ENCODE data around the gene ENOX1.

ENOX1 gene

DNA sequence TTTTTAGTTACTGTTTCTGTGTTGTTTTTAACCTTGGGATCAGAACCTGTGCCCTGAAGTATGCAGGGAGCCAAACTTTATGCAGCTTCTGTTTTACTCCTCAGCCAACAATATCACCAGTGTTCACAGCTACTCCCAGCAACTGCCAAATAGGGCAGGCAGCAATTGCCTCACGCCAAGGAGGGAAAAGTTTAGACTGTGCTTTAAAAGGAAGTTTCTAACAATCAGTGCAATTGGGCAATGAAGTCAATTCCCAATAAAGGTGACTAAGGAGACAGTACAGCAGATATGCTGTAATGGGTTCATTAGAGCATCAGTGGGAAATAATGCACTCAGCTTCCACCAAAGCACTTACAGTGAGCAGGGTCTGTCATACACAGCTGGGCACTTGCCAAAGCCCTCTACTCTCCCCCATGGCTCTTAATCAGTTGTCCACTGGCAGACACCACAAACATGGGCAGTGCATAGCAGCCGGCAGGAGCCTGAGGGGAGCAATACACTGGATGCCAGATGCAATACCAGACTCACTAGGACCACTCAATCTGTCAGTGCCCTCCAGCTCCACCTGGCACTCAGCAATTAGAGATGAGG, 19.3 kb downstream of the ENOX1 start:
- no peak overlapping the region for H3K4me3 ChIP-seq (ENCODE audit: control insufficient read depth, low read depth, low read length)
- TF ChIP-seq CTCF (conservative IDR thresholded peaks at IDR 0.05; ENCODE audit: control insufficient read depth, insufficient read depth, low read depth, low read length), result no peak
- peak; percentile 63 for DNase-seq (ENCODE audit: low read depth)

DNA sequence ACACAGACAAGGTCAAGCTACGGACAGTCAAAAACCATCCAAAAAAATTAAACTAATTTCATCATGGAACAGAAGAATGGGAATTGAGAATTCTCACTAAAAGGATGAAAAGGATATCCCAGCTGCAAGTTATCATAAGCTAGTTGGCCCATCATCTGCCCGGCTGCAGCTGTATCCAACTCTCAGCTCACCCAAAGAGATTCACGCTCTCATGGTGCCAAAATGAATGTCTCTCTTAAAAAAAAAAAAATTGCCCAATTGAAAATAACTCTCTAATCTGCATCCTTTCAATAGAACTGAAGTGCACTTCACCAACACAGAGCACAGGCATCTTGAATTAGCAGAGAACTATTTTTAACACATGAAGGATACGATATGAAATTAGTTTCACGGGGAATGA, 20.0 kb downstream of the ENOX1 start:
- H3K4me3 ChIP-seq (ENCODE audit: control insufficient read depth, low read depth, low read length), result no peak overlapping the region
- no peak for DNase-seq (ENCODE audit: low read depth)
- TF ChIP-seq CTCF (conservative IDR thresholded peaks at IDR 0.05; ENCODE audit: control insufficient read depth, insufficient read depth, low read depth, low read length), result no peak

GRCh38 chr13:43764349-43764748, 22.4 kb downstream of the ENOX1 start:
- H3K4me3 ChIP-seq (ENCODE audit: control insufficient read depth, low read depth, low read length), result no peak overlapping the region
- TF ChIP-seq CTCF (conservative IDR thresholded peaks at IDR 0.05; ENCODE audit: control insufficient read depth, insufficient read depth, low read depth, low read length), result no peak
- DNase-seq (ENCODE audit: low read depth), result no peak

- no peak for DNase-seq (ENCODE audit: low read depth)
- H3K4me3 ChIP-seq (ENCODE audit: control insufficient read depth, low read depth, low read length), result no peak overlapping the region
- no peak for TF ChIP-seq CTCF (conservative IDR thresholded peaks at IDR 0.05; ENCODE audit: control insufficient read depth, insufficient read depth, low read depth, low read length)
These were observed 23.5 kb downstream of the ENOX1 start for GRCh38 chr13:43763143-43763759.

GRCh38 chr13:43761616-43762315, 25.0 kb downstream of the ENOX1 start:
- no peak for TF ChIP-seq CTCF (conservative IDR thresholded peaks at IDR 0.05; ENCODE audit: control insufficient read depth, insufficient read depth, low read depth, low read length)
- DNase-seq (ENCODE audit: low read depth), result no peak
- H3K4me3 ChIP-seq (ENCODE audit: control insufficient read depth, low read depth, low read length), result no peak overlapping the region

DNA sequence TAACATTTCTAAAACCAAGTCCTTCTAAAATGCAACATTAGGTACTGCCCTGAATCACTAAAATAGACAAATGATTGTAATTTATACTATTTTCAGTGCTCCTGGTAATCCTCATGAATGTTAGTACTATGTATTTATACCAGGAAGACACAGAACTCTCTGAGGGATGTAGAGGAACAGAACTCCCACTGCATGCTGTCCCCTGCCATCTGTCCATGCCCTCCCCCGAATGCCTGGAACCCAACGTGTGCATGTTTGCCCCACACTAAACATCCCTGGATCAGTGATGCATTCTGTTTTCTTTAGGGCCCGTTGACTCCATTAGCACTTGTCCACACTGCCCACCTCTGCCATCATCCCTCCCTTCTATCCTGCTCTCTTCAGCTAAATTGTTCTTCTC, 26.5 kb downstream of the ENOX1 start:
- no peak for TF ChIP-seq CTCF (conservative IDR thresholded peaks at IDR 0.05; ENCODE audit: control insufficient read depth, insufficient read depth, low read depth, low read length)
- no peak overlapping the region for H3K4me3 ChIP-seq (ENCODE audit: control insufficient read depth, low read depth, low read length)
- DNase-seq (ENCODE audit: low read depth), result no peak

Data from fibroblast of mammary gland (primary cell).